ENCODE data around the gene WWOX.
A peak's percentile ranks its signal among the peaks of the same experiment; 100 is the strongest.

WWOX gene

GRCh38 chr16:78235168-78235800, 135.8 kb downstream of the WWOX start:
- no peaks in the 10 kb centered on the region for H3K27me3 ChIP-seq (replicated peaks; ENCODE audit: control insufficient read depth, insufficient read depth, low read length)
- no peak overlapping the region for H3K4me3 ChIP-seq (ENCODE audit: low read length)
- peaks cover 5% of the 10 kb centered on the region for H3K4me1 ChIP-seq (ENCODE audit: control insufficient read depth, insufficient read depth, low read length)
- H3K9ac ChIP-seq (ENCODE audit: low read length) = no peak overlapping the region
- no peaks in the 10 kb centered on the region for H3K36me3 ChIP-seq (ENCODE audit: control insufficient read depth, insufficient read depth, low read length, severe bottlenecking)
- H3K9me3 ChIP-seq (ENCODE audit: control insufficient read depth, low read length) = no peaks in the 10 kb centered on the region
- DNase-seq (ENCODE audit: low read depth) = peak; percentile 73

DNA sequence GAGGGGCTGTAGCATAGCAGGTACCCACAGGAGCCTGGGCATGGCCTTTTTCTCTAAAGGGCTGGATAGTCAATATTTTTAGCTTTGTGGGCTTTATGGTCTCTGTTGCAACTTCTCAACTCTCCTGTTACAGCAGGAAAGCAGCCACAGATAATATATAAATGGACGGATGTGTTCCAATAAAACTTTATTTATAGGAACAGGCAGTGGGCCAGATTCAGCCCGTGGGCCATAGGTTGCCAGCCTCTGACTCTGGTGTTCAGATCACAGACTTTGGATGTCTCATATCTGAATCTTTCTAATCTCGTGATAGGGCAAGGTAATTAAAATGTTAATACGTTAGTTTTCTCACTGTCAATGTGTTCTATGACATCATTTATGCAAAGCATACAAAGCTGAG, 136.4 kb downstream of the WWOX start:
- Histone ChIP-seq H3K9ac (ENCODE audit: low read length) (no peak overlapping the region), H3K36me3 (ENCODE audit: control insufficient read depth, insufficient read depth, low read length, severe bottlenecking) (no peaks in the 10 kb centered on the region), H3K9me3 (ENCODE audit: control insufficient read depth, low read length) (no peaks in the 10 kb centered on the region), H3K4me3 (ENCODE audit: low read length) (no peak overlapping the region), H3K4me1 (ENCODE audit: control insufficient read depth, insufficient read depth, low read length) (peaks cover 5% of the 10 kb centered on the region), H3K27me3 (replicated peaks; ENCODE audit: control insufficient read depth, insufficient read depth, low read length) (no peaks in the 10 kb centered on the region)
- no peak for DNase-seq (ENCODE audit: low read depth)

GRCh38 chr16:78237841-78238240, 138.4 kb downstream of the WWOX start:
- H3K27me3 ChIP-seq (replicated peaks; ENCODE audit: control insufficient read depth, insufficient read depth, low read length) = no peaks in the 10 kb centered on the region
- H3K36me3 ChIP-seq (ENCODE audit: control insufficient read depth, insufficient read depth, low read length, severe bottlenecking) = no peaks in the 10 kb centered on the region
- no peaks in the 10 kb centered on the region for H3K9me3 ChIP-seq (ENCODE audit: control insufficient read depth, low read length)
- H3K4me3 ChIP-seq (ENCODE audit: low read length) = no peak overlapping the region
- H3K4me1 ChIP-seq (ENCODE audit: control insufficient read depth, insufficient read depth, low read length) = peaks cover 5% of the 10 kb centered on the region
- H3K9ac ChIP-seq (ENCODE audit: low read length) = no peak overlapping the region
- DNase-seq (ENCODE audit: low read depth) = no peak

DNA sequence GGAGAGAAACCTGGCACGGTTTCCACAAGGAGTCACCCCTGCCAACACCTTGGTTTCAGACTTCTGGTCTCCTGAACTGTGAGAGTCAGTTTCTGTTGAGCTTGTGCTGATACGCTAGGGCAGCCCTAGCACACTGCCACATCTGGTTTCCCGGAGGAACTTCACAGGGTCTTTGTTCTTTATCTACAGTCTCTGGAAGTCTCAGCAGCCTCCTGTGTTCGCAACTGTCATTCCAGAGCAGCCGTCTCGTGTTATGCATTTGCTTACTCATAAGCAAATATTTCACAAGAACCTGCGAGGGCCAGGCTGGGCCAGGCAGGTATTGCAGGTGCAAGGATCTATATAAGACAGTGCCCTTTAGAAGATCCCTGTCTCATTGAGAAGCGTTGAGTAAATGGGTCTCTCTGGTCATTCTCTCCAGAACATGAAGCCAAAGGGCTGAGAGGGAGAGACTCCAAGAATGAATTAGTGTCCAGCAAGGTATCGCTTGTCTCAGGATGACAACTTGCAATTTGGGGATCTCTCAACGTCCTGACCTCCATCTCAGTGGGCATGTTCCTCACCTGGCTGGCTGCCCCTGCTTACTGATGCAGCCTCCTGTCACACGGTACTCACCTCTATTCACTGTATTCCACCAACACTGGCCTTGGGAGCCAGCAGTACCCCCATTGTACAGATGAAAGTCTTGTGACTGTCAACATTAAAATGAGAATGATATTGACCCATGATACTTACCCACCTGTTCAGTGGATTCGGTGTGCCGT, 141.2 kb downstream of the WWOX start:
- Histone ChIP-seq H3K4me3 (ENCODE audit: low read length) (no peak overlapping the region), H3K9me3 (ENCODE audit: control insufficient read depth, low read length) (no peaks in the 10 kb centered on the region), H3K36me3 (ENCODE audit: control insufficient read depth, insufficient read depth, low read length, severe bottlenecking) (no peaks in the 10 kb centered on the region), H3K27me3 (replicated peaks; ENCODE audit: control insufficient read depth, insufficient read depth, low read length) (no peaks in the 10 kb centered on the region), H3K4me1 (ENCODE audit: control insufficient read depth, insufficient read depth, low read length) (peaks cover 5% of the 10 kb centered on the region), H3K9ac (ENCODE audit: low read length) (no peak overlapping the region)
- DNase-seq (ENCODE audit: low read depth) = no peak

- Histone ChIP-seq H3K36me3 (ENCODE audit: control insufficient read depth, insufficient read depth, low read length, severe bottlenecking) (no peaks in the 10 kb centered on the region), H3K4me1 (ENCODE audit: control insufficient read depth, insufficient read depth, low read length) (peaks cover 4% of the 10 kb centered on the region), H3K9me3 (ENCODE audit: control insufficient read depth, low read length) (no peaks in the 10 kb centered on the region), H3K9ac (ENCODE audit: low read length) (no peak overlapping the region), H3K4me3 (ENCODE audit: low read length) (no peak overlapping the region), H3K27me3 (replicated peaks; ENCODE audit: control insufficient read depth, insufficient read depth, low read length) (no peaks in the 10 kb centered on the region)
- DNase-seq (ENCODE audit: low read depth) = no peak
Observed at GRCh38 chr16:78242239-78242630, 142.8 kb downstream of the WWOX start.

DNA sequence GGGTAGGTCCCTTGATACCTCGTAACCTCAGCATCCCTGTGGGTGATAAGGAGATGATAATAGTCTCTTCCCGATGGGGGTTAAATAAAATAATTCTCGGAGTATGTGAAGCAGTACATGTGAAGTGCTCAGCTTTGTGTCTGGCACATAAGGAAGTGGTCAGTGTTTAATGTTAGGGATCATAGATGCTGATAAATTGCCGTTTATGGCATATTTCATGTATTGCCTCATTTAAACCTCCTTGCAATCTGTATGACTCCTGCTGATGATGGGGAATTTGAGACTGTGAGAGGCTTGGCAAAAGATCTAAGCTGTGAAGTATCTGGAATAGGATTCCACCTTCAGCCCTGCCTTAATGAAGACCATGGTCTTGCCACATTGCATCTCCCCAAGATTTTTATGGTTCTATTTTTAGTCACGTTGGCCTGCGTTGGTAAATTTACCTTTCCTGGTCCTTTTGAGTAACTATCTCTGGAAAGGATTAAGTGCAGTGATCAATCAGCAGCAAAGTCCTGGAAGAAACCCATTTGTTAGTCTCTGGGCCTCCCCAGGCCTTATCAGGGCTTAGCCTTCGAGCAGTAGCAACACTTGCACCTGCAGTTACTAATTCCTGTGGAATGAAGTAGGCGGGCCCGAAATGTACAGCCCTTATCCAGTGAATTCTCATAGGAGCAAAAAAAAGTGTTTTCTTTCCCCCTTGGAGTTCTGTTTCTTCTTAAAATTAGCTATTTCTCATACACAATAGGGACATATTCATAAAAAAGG, 144.9 kb downstream of the WWOX start:
- Histone ChIP-seq H3K4me1 (ENCODE audit: control insufficient read depth, insufficient read depth, low read length) (no peaks in the 10 kb centered on the region), H3K9ac (ENCODE audit: low read length) (no peak overlapping the region), H3K4me3 (ENCODE audit: low read length) (no peak overlapping the region), H3K36me3 (ENCODE audit: control insufficient read depth, insufficient read depth, low read length, severe bottlenecking) (no peaks in the 10 kb centered on the region), H3K9me3 (ENCODE audit: control insufficient read depth, low read length) (no peaks in the 10 kb centered on the region), H3K27me3 (replicated peaks; ENCODE audit: control insufficient read depth, insufficient read depth, low read length) (no peaks in the 10 kb centered on the region)
- no peak for DNase-seq (ENCODE audit: low read depth)

- no peaks in the 10 kb centered on the region for H3K4me1 ChIP-seq (ENCODE audit: control insufficient read depth, insufficient read depth, low read length)
- H3K9ac ChIP-seq (ENCODE audit: low read length) = no peak overlapping the region
- H3K4me3 ChIP-seq (ENCODE audit: low read length) = no peak overlapping the region
- no peak for DNase-seq (ENCODE audit: low read depth)
- H3K27me3 ChIP-seq (replicated peaks; ENCODE audit: control insufficient read depth, insufficient read depth, low read length) = no peaks in the 10 kb centered on the region
- no peaks in the 10 kb centered on the region for H3K36me3 ChIP-seq (ENCODE audit: control insufficient read depth, insufficient read depth, low read length, severe bottlenecking)
- no peaks in the 10 kb centered on the region for H3K9me3 ChIP-seq (ENCODE audit: control insufficient read depth, low read length)
Observed at GRCh38 chr16:78246559-78246958, 147.1 kb downstream of the WWOX start.

DNA sequence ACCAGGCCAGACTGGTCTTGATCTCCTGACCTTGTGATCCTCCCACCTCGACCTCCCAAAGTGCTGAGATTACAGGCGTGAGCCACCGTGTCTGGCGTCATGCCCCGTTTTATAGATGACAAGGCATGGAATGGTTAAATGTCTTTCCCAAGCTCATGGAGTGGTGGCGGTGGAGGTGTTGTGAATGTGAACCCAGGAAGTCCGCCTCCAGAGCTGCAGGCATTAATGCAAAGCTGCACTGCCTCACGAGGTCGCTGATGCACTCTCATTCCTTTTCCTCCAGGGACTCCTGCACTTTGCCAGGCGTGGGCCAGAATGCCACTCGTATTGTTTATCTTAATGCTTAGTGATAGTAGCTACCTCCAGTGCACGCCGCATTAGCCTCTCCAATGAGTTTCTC, 149.6 kb downstream of the WWOX start:
- H3K4me1 ChIP-seq (ENCODE audit: control insufficient read depth, insufficient read depth, low read length) = no peaks in the 10 kb centered on the region
- no peaks in the 10 kb centered on the region for H3K9me3 ChIP-seq (ENCODE audit: control insufficient read depth, low read length)
- H3K36me3 ChIP-seq (ENCODE audit: control insufficient read depth, insufficient read depth, low read length, severe bottlenecking) = no peaks in the 10 kb centered on the region
- no peak overlapping the region for H3K4me3 ChIP-seq (ENCODE audit: low read length)
- H3K9ac ChIP-seq (ENCODE audit: low read length) = no peak overlapping the region
- H3K27me3 ChIP-seq (replicated peaks; ENCODE audit: control insufficient read depth, insufficient read depth, low read length) = no peaks in the 10 kb centered on the region
- no peak for DNase-seq (ENCODE audit: low read depth)

DNA sequence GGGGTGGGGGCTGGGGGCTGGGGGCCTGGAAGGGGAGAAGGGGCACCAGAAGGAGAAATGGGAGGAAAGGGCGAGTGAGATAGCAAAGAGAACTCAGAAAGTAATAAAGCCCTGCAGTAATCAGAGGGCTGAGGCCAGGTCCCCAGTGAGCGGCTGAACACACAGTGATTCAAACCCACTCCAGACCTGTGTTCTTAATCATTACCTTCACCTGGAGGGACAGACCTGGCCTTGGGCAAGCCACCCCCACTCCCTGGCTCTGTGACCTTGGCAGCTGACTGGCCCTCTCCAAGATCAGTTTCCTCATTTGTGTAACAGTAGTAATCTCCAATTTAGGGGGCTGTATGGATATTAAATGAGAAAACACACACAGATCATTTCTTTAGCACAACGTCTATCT, 150.4 kb downstream of the WWOX start:
- H3K4me3 ChIP-seq (ENCODE audit: low read length) = no peak overlapping the region
- no peaks in the 10 kb centered on the region for H3K4me1 ChIP-seq (ENCODE audit: control insufficient read depth, insufficient read depth, low read length)
- no peaks in the 10 kb centered on the region for H3K9me3 ChIP-seq (ENCODE audit: control insufficient read depth, low read length)
- no peak overlapping the region for H3K9ac ChIP-seq (ENCODE audit: low read length)
- no peaks in the 10 kb centered on the region for H3K36me3 ChIP-seq (ENCODE audit: control insufficient read depth, insufficient read depth, low read length, severe bottlenecking)
- DNase-seq (ENCODE audit: low read depth) = no peak
- no peaks in the 10 kb centered on the region for H3K27me3 ChIP-seq (replicated peaks; ENCODE audit: control insufficient read depth, insufficient read depth, low read length)

- H3K27me3 ChIP-seq (replicated peaks; ENCODE audit: control insufficient read depth, insufficient read depth, low read length) = no peaks in the 10 kb centered on the region
- no peaks in the 10 kb centered on the region for H3K9me3 ChIP-seq (ENCODE audit: control insufficient read depth, low read length)
- DNase-seq (ENCODE audit: low read depth) = no peak
- H3K36me3 ChIP-seq (ENCODE audit: control insufficient read depth, insufficient read depth, low read length, severe bottlenecking) = no peaks in the 10 kb centered on the region
- no peak overlapping the region for H3K4me3 ChIP-seq (ENCODE audit: low read length)
- H3K4me1 ChIP-seq (ENCODE audit: control insufficient read depth, insufficient read depth, low read length) = no peaks in the 10 kb centered on the region
- H3K9ac ChIP-seq (ENCODE audit: low read length) = no peak overlapping the region
Observed at GRCh38 chr16:78251115-78251514, 151.7 kb downstream of the WWOX start.

DNA sequence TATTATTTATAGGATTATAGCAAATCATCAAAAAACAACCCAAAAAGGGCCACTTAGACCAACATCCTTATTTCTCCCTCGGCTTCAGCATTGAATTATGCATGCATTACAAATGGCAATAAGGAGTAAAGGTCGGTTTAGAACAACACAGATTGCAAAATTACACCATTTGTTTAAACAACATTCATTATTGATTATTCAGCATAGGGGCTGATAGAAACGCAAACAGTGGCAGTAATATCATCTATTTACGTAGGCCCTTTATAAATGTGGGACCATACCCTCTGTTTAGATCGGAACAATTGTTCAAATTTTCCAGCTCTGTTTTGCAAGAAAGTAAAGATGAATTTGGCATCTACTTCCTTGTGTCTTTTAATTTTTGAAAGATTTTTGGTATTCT, 153.3 kb downstream of the WWOX start:
- no peaks in the 10 kb centered on the region for H3K4me1 ChIP-seq (ENCODE audit: control insufficient read depth, insufficient read depth, low read length)
- H3K27me3 ChIP-seq (replicated peaks; ENCODE audit: control insufficient read depth, insufficient read depth, low read length) = no peaks in the 10 kb centered on the region
- no peaks in the 10 kb centered on the region for H3K36me3 ChIP-seq (ENCODE audit: control insufficient read depth, insufficient read depth, low read length, severe bottlenecking)
- no peak overlapping the region for H3K9ac ChIP-seq (ENCODE audit: low read length)
- no peaks in the 10 kb centered on the region for H3K9me3 ChIP-seq (ENCODE audit: control insufficient read depth, low read length)
- DNase-seq (ENCODE audit: low read depth) = no peak
- no peak overlapping the region for H3K4me3 ChIP-seq (ENCODE audit: low read length)
